ENCODE data around the gene PBRM1. TPM values are rescaled to one million over a fixed set of nuclear protein-coding genes. Genes with fewer than 3 reads are reported as not detected.
A peak's percentile ranks its signal among the peaks of the same experiment; 100 is the strongest.

Gene PBRM1
- total RNA-seq, 1 experiment from 2014 or later = 39.6 TPM

DNA sequence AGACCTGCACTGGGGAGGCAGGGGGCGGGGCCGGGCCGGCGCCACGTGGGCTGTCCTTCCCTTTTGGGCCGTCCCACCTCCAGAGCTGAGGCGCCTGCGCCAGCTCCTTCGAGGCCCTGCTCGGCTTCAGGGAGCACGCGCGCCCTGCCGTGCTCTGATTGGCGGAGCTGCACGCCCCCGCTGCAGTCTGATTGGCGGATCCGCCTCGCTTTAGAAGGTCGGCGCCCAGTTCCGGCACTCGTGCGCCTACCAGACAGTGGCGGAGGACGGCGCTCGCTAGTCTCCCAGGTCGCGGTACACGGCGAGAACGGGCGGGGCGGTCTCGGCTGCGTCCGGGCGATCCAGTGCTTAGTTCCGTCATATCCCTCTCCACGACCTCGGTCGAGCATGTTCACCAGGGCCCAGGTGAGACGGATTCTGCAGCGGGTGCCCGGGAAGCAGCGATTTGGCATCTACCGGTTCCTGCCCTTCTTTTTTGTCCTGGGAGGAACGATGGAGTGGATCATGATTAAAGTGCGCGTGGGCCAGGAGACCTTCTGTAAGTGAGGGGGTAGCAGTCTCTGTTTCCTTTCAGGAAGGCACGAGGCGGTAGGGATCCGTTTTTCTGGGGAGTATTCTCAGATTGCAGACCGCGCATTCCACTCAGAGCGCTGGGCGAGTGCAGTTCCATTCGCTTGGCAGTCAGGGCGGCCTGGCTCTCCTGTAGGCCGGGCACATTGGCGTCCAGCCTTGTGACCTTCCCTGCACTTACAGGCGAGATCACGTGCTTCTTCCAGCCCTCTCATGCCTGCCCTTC lies 149.1 kb downstream of the PBRM1 start, which contains the start of gene UQCC5:
Gene UQCC5, plus strand, starts transcription at position 237 of the 796 bp plus-strand sequence. Its CDS starts 151 bp downstream, at position 388.
- peak within 1 kb of the TSS; percentile 52 for H3K4me3 ChIP-seq
- H3K27ac ChIP-seq = peak within 1 kb of the TSS; percentile 2; the same call in 1 of the 2 replicates
- peaks cover 26% of the 10 kb centered on the region for H3K36me3 ChIP-seq
- H3K27me3 ChIP-seq (replicated peaks) = no peaks in the 10 kb centered on the region
- no peaks in the 10 kb centered on the region for H3K9me3 ChIP-seq (replicated peaks)
- peak; percentile 92 to 97 for DNase-seq (ENCODE audit: low read depth in 1 of 2, low spot score in 2 of 2)
- H3K4me1 ChIP-seq (replicated peaks) = peaks cover 31% of the 10 kb centered on the region

DNA sequence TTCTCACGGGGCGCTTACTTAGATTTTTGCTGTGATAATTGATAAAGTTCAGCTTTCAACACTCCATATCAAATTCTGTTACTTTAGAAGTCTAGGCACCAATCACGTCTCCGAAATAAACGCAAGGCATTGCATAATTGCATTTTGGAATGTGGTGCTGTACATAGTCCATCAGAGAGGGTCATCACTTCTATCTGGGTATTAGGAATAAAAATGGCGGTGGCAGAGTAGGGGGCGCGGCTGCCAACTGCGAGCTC lies 149.7 kb downstream of the PBRM1 start:
- Histone ChIP-seq H3K4me1 (replicated peaks) (peaks cover 31% of the 10 kb centered on the region), H3K4me3 (peak overlapping the region; percentile 52; the same call in 1 of the 2 replicates), H3K27me3 (replicated peaks) (no peaks in the 10 kb centered on the region), H3K9me3 (replicated peaks) (no peaks in the 10 kb centered on the region), H3K27ac (no peak overlapping the region), H3K36me3 (peaks cover 22% of the 10 kb centered on the region)
- DNase-seq (ENCODE audit: low read depth in 1 of 2, low spot score in 2 of 2) = no peak

DNA sequence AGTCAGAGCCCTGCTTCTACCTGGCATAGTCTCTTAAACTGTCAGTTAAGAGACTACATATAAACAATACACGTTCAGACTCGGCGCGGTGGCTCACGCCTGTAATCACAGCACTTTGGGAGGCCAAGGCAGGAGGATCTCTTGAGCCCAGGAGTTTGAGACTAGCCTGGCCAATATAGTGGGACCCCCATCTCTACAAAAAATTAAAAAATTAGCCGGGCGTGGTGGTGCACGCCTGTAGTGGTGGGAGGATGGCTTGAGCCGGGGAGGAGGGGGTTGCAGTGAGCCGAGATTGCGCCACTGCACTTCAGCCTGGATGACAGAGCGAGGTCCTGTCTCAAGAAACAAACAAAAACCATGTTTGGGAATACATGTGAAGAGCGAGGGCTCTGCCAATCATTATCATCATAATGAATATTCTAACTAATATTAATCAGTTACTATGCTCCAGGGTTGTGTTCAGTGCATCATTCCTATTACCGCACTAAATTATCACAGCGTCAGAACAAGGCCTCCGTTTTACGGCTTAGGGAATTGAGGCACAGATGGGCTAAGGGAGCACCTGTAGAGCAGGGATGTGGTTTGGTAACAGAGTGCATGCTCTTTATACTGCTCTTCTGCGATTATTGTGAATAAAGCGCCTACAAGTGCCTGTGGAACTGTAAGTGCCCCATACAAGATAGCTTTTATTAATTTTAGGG lies 150.2 kb downstream of the PBRM1 start:
- peak overlapping the region; percentile 52; the same call in 1 of the 2 replicates for H3K4me3 ChIP-seq
- H3K27ac ChIP-seq = no peak overlapping the region
- no peak for DNase-seq (ENCODE audit: low read depth in 1 of 2, low spot score in 2 of 2)
- H3K36me3 ChIP-seq = peaks cover 17% of the 10 kb centered on the region
- H3K9me3 ChIP-seq (replicated peaks) = no peaks in the 10 kb centered on the region
- H3K27me3 ChIP-seq (replicated peaks) = no peaks in the 10 kb centered on the region
- peaks cover 31% of the 10 kb centered on the region for H3K4me1 ChIP-seq (replicated peaks)

DNA sequence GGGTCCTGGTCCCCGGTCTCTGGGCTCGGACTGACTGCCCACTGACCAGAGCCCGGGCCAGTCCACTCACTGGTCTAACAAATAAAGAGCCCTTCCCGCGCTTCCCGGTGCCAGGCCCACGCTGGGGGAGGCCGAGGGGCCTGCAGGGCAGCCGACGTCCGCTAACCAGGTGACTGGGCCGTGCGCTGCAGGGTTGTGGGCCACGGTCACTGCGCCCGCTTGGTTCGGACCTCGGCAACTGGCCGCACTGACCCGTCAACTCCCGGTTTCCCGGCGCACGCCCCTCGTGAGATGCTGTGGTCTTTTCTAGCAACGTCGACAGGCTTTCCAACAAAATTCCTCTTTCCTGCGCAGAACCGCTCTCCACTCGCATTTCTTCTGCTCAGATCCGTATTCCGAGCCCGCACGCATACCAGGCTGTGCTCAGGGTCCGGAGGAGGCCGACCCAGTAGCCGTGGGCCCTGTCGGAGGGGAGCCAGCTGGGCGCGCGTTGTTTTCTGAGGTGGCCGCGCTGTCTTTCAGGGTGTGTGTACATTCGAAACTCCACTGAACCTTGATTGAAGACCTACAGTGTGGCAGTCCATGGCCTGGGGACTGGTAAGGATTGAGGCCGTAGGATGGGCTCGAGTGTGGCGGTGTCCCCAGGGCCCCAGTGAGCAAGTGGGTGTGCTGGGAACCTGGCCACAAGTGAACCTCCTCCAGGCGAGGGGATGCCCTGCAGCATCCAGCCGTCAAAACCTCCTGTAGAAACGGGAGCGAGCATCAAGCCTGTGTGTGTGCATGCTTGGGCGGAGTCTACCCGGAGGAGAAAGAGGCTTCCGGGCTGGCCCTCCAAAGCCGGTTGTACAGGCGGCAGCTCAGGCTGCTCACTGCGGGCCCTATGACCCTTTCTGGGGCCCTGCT lies 151.2 kb downstream of the PBRM1 start:
- DNase-seq (ENCODE audit: low read depth in 1 of 2, low spot score in 2 of 2) = peak in 1 of 2 experiments; percentile 39
- Histone ChIP-seq H3K27me3 (replicated peaks) (no peaks in the 10 kb centered on the region), H3K4me3 (peak overlapping the region; percentile 86), H3K4me1 (replicated peaks) (peaks cover 31% of the 10 kb centered on the region), H3K27ac (peak overlapping the region; percentile 55; the same call in 1 of the 2 replicates), H3K9me3 (replicated peaks) (no peaks in the 10 kb centered on the region), H3K36me3 (peaks cover 9% of the 10 kb centered on the region)

DNA sequence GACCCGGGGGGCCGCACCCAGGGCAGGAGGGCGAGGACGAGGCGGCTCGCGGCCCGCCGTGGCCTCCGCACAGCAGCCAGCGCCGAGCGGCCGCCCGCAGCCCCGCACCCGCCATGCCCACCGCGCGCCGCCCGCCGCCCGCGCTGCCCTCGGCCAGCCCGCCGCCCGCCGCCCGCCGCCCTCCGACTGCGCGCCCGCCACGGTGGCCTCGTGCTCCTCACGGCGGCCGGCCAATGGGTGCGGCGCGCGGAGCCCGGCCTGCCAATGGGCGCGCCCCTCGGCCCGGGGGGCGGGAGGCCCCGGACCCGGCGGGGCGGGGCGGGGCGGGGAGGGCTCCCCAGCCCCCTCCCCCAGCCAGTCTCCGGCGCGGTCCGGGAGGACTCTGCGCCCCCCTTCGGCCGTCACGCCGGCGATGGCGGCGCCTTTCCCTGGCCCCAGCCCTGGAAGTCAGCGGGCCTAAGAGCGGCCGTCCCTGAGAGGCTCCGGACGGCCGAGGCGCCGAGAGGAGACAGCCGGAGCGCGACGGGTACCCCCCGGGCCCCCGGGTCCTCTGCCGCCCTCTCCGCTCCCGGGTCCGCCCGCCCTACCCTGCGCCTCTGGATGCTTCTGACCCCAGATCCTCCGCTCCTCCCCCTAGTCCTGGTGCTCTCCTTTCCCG lies 152.0 kb downstream of the PBRM1 start, which contains the start of gene NT5DC2:
Gene NT5DC2, minus strand, starts transcription at position 235 of the 658 bp plus-strand sequence. Its CDS starts 120 bp downstream, at position 115.
- Histone ChIP-seq H3K9me3 (replicated peaks) (no peaks in the 10 kb centered on the region), H3K36me3 (peaks cover 14% of the 10 kb centered on the region), H3K27ac (peak within 1 kb of the TSS; percentile 55; the same call in 1 of the 2 replicates), H3K27me3 (replicated peaks) (no peaks in the 10 kb centered on the region), H3K4me3 (peak within 1 kb of the TSS; percentile 86), H3K4me1 (replicated peaks) (peaks cover 31% of the 10 kb centered on the region)
- peak; percentile 57 to 62 for DNase-seq (ENCODE audit: low read depth in 1 of 2, low spot score in 2 of 2)

DNA sequence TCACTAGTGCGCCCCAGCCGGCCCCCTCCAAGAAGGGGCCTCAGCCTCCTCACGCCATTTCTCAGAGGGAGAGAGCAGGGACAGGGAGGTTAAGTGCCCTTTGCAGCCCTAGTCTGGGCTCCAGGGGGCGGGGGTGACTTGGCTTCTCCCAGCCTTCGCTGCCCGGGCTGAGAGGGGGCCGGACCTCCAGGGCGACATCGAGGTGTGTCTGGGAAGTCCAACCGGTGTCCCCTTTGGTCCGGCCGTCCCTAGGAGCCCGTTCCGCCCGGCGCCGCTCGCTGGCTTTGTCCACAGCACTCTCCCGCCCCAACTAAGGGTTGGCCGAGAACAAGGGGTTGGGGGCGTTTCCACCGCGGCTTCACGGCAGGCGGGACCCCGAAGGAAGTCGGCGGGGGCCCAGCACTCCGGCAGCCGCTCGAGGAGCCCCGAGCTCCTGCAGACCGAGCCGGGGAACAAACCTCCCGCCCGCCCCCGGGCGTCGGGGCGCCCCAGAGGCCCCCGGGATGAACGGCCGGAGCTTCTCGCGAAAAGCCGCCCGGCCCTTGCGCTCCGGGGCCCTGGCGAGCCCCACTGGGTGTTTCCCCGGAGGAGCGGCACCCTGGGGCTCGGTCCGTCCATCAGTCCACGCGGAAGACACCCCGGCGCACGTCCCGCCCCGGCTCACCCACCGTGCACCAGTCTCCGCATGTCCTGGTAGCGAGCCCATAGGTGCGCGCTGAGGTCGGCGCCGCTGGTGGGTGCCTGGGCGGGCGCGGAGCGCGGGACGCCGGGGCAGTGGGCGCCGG lies 152.7 kb downstream of the PBRM1 start:
- H3K27ac ChIP-seq = no peak overlapping the region
- H3K4me3 ChIP-seq = peak overlapping the region; percentile 86
- peak; percentile 35 to 42 for DNase-seq (ENCODE audit: low read depth in 1 of 2, low spot score in 2 of 2)
- peaks cover 20% of the 10 kb centered on the region for H3K36me3 ChIP-seq
- no peaks in the 10 kb centered on the region for H3K27me3 ChIP-seq (replicated peaks)
- no peaks in the 10 kb centered on the region for H3K9me3 ChIP-seq (replicated peaks)
- H3K4me1 ChIP-seq (replicated peaks) = peaks cover 30% of the 10 kb centered on the region

DNA sequence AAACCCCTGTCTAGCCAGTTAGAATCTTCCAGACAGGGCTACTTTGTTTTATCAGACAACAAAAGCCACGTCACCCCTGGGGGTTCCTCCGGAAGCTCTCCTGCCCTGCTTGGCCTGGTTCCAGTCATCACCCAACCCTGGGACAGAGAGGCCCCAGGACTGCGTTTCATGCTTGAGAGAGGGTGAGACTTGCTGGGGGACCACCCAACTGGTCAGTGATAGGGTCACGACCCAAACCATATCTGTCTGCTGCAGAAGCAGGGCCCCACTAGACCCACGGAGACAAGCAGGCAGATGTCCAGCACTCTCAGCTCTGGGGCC lies 153.2 kb downstream of the PBRM1 start:
- H3K36me3 ChIP-seq = peaks cover 22% of the 10 kb centered on the region
- no peak overlapping the region for H3K27ac ChIP-seq
- H3K27me3 ChIP-seq (replicated peaks) = no peaks in the 10 kb centered on the region
- peaks cover 24% of the 10 kb centered on the region for H3K4me1 ChIP-seq (replicated peaks)
- H3K4me3 ChIP-seq = peak overlapping the region; percentile 86
- peak; percentile 62 to 80 for DNase-seq (ENCODE audit: low read depth in 1 of 2, low spot score in 2 of 2)
- H3K9me3 ChIP-seq (replicated peaks) = no peaks in the 10 kb centered on the region

DNA sequence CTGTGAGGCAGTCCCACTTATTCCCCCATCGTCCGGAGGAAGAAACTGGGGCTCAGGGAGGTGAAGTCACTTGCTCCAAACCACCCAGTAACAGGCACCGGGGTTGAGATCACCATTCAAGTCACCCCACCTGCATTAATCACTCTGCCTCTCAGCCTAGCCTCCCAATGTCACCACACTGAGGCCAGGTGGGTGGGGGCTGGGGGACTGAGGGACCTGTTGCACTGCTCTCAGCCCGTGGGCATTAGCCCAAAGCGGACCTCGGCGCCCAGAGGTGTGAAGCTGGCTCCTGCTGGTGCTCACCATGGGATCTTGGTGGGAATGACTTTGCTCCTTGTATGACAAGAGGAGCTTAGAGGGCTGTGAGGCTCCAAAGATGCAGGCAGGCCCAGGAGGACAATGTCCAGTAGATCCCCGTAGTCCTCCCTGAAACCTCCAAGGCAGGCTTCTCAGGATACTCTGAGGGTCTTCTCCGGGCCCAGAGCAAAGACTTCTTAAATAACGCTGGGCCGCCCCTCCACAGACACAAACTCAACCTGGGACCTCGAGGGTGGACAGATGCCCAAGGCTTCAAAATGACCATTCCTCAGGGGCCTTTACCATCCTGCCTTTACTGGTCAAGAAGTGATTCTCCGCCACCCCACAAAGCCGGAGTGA lies 153.7 kb downstream of the PBRM1 start:
- Histone ChIP-seq H3K4me1 (replicated peaks) (peaks cover 20% of the 10 kb centered on the region), H3K27me3 (replicated peaks) (no peaks in the 10 kb centered on the region), H3K9me3 (replicated peaks) (no peaks in the 10 kb centered on the region), H3K36me3 (peaks cover 27% of the 10 kb centered on the region), H3K27ac (no peak overlapping the region), H3K4me3 (peak overlapping the region; percentile 86)
- DNase-seq (ENCODE audit: low read depth in 1 of 2, low spot score in 2 of 2) = peak in 1 of 2 experiments; percentile 36

DNA sequence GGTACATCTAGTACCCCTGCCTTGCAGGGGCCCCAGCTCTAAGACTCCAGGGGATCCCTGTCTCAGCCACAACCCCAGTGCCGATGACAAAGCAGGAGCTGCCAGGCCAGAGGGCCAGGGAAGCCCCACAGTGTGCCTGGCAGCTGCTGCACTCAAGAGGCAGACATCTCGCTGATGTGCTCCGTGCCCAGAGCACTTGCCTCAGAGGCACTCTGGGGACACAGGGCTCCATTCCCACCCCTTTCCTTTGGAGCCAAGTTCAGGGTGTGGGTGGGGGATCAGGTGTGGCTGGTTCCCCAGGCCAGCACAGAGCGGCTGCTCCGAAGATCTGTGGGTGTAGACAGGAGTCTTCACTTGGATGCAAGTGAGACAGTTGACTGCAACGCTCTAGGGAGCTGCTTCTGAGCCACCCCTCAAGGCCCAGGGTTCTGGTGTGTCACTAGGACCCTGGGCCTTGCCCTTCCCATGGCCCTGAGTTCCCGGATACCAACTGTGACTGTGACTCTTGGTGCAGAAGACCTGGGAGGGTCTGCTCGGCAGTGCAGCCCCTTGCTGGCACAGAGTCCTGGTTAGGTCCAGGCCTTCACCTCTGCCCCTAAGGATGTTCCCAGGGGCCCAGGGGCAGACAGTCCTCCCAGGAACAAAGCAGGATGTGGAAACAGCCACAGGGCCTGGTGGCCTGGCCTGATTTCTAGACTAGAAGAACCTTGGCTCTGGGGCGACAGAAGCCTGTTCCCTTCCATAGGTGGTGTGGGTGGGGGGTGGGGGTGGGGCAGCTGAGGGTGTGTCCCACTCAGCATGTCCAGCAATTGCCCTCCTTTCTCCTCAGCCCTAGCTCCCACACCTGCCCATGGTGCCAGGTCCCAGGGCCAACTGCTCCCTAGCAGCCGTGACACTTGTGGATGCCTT lies 154.5 kb downstream of the PBRM1 start:
- Histone ChIP-seq H3K27me3 (replicated peaks) (no peaks in the 10 kb centered on the region), H3K9me3 (replicated peaks) (no peaks in the 10 kb centered on the region), H3K36me3 (peaks cover 33% of the 10 kb centered on the region), H3K4me3 (no peak overlapping the region), H3K27ac (no peak overlapping the region), H3K4me1 (replicated peaks) (peaks cover 20% of the 10 kb centered on the region)
- no peak for DNase-seq (ENCODE audit: low read depth in 1 of 2, low spot score in 2 of 2)

DNA sequence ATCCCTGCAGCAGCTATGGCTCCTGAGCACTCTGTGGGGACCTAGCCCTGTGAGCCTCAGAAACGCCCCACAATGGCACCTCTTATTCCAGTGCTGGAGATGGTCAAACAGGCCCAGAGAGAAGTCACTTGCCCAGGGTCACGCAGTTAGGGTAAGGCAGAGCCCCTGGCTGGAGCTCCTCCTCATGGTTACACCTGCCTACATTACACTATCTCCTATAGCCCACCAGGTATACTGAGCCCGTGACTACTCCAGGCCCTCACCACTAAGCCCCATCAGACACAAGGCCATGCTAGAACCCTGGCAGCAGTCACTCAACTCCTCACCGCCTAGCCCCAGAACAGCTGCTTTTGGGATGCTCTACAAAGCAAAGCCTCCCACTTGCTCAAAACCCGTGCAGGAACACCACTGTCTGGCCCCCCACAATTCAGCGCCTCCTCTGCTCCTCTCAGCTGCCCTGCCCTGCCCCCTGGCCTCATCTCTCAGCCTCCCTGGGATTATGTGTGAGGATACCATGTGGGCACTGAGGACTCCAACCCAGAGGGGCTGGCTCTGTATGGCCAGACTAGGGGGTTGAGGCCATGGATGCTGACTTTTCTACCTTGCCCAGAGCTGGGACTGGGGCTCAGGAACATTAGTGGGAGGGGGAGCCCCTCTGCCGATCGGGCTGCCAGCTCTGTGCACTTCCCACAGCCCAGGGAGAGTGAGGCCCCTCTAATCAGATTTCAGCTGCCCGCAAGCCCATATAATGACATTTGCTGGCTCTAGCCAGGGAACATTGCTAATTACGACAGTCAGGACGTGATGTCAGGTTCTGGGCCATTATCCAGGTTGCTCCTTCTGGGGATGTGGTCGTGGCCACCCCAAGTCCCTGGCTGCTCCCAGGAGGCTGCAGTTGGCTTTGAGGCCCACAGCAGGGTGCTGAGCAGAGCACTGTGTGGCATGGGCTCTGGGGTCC lies 156.1 kb downstream of the PBRM1 start:
- Histone ChIP-seq H3K4me1 (replicated peaks) (peaks cover 20% of the 10 kb centered on the region), H3K36me3 (peaks cover 44% of the 10 kb centered on the region), H3K27ac (no peak overlapping the region), H3K9me3 (replicated peaks) (no peaks in the 10 kb centered on the region), H3K4me3 (no peak overlapping the region), H3K27me3 (replicated peaks) (no peaks in the 10 kb centered on the region)
- no peak for DNase-seq (ENCODE audit: low read depth in 1 of 2, low spot score in 2 of 2)

Measured in SJSA1 (cell line).